Right cardiac atrium (tissue), 5 donors: ENCODE data around the gene NAA60. TPM values are rescaled to one million over a fixed set of nuclear protein-coding genes. Genes with fewer than 3 reads are reported as not detected.
A peak's percentile ranks its signal among the peaks of the same experiment; 100 is the strongest.
"Not testable (repeated sequence)": the region's sequence is repeated elsewhere in the genome, so short reads cannot be mapped to it uniquely, and the experiment has no call there.

Experiments
- ATAC-seq, 2 donors: fragments of 200-7000 bp; cut with Tn5 transposase; one replicate each; pipeline versions ENCODE4 v1.8.0 to v1.9.1; 2020; ENCODE audit warnings: moderate library complexity in 2 of 2, mild to moderate bottlenecking in 1 of 2
- DNase-seq, 3 donors: peaks; one replicate each; pipeline ENCODE4 v3.0.0-alpha.2; 2020
- H3K27ac ChIP-seq: one replicate; pipeline ENCODE4 v1.5.1; 2013; ENCODE audit warnings: mild to moderate bottlenecking, low read length, control low read depth, moderate library complexity
- H3K27me3 ChIP-seq: one replicate; pipeline ENCODE4 v1.6.1; 2013; ENCODE audit not compliant: control insufficient read depth, insufficient read depth
- H3K4me1 ChIP-seq: one replicate; pipeline ENCODE4 v1.6.1; 2013; ENCODE audit warnings: low read length; ENCODE audit not compliant: control insufficient read depth, insufficient read depth
- H3K4me3 ChIP-seq: one replicate; pipeline ENCODE4 v1.5.1; 2013; ENCODE audit warnings: low read length, control low read depth
- H3K9me3 ChIP-seq: one replicate; pipeline ENCODE4 v1.6.1; 2013; ENCODE audit warnings: low read length; ENCODE audit not compliant: control insufficient read depth
- WGBS: extraction: QIAGEN DNeasy Blood & Tissue Kit; methylation state at CpG from one replicate; pipeline ENCODE4 v1.1.7; 2013; 5-methylcytosine and 5-hydroxymethylcytosine counted together
- intact Hi-C, 4 donors: fragments of 100-400 bp; cut with DNase I; formaldehyde crosslinking; loops; one replicate each; pipeline versions ENCODE4 v1.11.0 to v1.14.0; 2022 to 2023
- polyA plus RNA-seq: library from polyadenylated mRNA; stranded (reverse); fragments of 200-250 nt; gene quantifications from one replicate; pipeline ENCODE4 v1.2.3, GENCODE V29; 2013
- total RNA-seq, 4 donors: library from RNA; stranded (reverse); fragmentation: NEBNext Ultra II Directional; extraction: Animal tissue kit (Norgen Biotek cat#: 25700); gene quantifications; one replicate each; pipeline ENCODE4 v1.2.1, GENCODE V29; 2021
- donor health status: healthy with polysubstance abuse.
- donor health status: DM: no; HTN: yes; CAD: no.
- donor health status: DM: no; HTN: no; CAD: no.
- donor health status: DM: no; HTN: yes; CAD: no; lungs with severe emphysema.
- donor health status: DM: yes; HTN: yes; CAD: no.

Gene NAA60
- total and polyA plus RNA-seq, 5 donors: 40.7 to 51.5 (median 49.8) TPM

DNA sequence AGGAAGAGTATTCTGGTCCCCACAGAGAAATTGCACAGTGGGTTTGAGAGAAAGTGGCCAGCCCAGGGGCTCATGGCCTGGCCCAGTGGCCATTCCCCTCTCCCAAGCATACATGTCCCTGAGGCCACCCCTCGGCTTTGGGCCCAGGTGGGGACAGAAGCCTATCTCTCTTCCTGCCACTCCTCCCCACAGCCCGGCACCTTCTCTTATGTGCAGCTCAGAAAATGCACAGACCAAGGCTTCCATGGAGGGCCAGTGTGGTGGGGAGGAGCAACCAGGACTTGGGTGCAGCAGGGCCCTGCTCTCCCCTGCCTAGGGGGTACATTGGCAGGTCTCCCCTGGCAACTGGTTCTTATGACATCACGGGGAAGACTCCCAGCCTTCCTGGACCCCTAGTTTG lies 51.7 kb downstream of the NAA60 start, which contains the start of gene C16orf90:
C16orf90 (minus strand) TSS at position 314 of the 400 bp plus-strand sequence; CDS start at position 246, 68 bp downstream.
- Histone ChIP-seq H3K27me3 (no peaks in the 10 kb centered on the region), H3K4me3 (no peak within 1 kb of the TSS), H3K27ac (no peak within 1 kb of the TSS), H3K4me1 (no peaks in the 10 kb centered on the region), H3K9me3 (no peaks in the 10 kb centered on the region)
- intact Hi-C loops: loop anchor here in 1 of 4 donors (10.0 kb wide), 1 partner anchor 90 kb away; the partner anchor contains the start of genes ZNF174 and ZSCAN32
- WGBS: 85% methylated on average over 3 of the region's 3 CpGs
- ATAC-seq (no peak), DNase-seq (peak in 1 of 3 donors; percentile 28)

DNA sequence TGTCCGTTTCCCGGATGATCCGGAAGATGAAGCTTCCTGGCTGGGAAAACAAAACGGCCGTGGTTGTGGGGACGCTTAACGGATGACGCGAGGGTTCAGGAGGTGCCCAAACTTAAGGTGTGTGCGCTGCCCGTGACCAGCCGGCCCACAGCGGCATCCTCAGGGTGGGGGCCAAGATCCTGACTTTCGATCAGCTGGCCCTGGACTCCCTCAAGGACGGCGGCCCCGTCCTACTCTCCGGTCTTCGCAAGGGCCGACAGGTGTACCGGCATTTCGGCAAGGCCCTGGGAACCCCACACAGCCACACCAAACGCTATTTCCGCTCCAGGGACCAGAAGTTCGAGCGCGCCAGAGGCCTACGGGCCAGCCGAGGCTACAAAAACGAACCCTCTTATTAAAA lies 52.9 kb downstream of the NAA60 start:
- Histone ChIP-seq H3K9me3 (no peaks in the 10 kb centered on the region), H3K27me3 (no peaks in the 10 kb centered on the region), H3K4me1 (no peaks in the 10 kb centered on the region), H3K4me3 (no peak overlapping the region), H3K27ac (no peak overlapping the region)
- no peak for ATAC-seq
- peak in 1 of 3 donors; percentile 22 for DNase-seq
- intact Hi-C loops: loop anchor here in 1 of 4 donors (10.0 kb wide), 1 partner anchor 92 kb away; the partner anchor contains the start of genes ZNF174 and ZSCAN32
- 95% methylated on average over 30 of the region's 30 CpGs for WGBS

DNA sequence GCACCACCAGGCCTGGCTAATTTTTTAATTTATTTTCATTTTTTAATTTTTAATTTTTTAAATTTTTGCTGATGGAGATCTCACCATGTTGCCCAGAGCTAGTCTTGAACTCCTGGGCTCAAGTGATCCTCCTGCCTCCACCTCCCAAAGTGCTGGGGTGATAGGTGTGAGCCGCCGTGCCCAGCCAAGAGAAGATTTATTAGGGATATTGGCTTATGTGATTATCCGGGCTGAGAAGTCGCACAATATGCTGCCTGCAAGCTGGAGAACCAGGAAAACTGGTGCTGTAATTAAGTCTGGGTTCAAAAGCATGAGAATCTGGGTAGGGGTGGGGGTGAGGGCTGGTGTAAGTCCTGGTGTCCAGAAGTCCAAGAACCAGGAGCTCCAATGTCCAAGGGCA lies 54.3 kb downstream of the NAA60 start:
- no peak for ATAC-seq
- intact Hi-C loops: loop anchor here in 1 of 4 donors (10.0 kb wide), 1 partner anchor 93 kb away; the partner anchor contains the start of genes ZNF174 and ZSCAN32
- Histone ChIP-seq H3K27me3 (no peaks in the 10 kb centered on the region), H3K4me3 (no peak overlapping the region), H3K4me1 (peaks cover 3% of the 10 kb centered on the region), H3K27ac (no peak overlapping the region), H3K9me3 (no peaks in the 10 kb centered on the region)
- 93% methylated on average over 4 of the region's 4 CpGs for WGBS
- no peak for DNase-seq

DNA sequence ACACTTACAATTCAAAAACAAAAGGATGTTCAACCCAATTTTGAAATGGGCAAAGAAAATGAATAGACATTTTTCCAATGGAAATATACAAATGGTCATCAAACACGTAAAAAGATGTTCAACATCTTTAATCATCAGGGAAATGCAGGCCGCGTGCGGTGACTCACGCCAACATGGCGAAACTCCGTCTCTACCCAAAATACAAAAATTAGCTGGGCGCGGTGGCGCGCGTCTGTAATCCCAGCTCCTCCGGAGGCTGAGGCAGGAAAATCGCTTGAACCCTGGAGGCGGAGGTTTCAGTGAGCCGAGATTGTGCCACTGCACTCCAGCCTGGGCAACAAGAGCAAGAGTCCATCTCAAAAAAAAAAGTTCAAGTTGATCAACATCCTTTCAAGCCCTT lies 55.5 kb downstream of the NAA60 start:
- H3K4me3 ChIP-seq: no peak overlapping the region
- no peak overlapping the region for H3K27ac ChIP-seq
- H3K4me1 ChIP-seq: peaks cover 3% of the 10 kb centered on the region
- 97% methylated on average over 16 of the region's 16 CpGs for WGBS
- ATAC-seq (no peak), DNase-seq (no peak)
- no peaks in the 10 kb centered on the region for H3K9me3 ChIP-seq
- intact Hi-C loops: loop anchor here in 1 of 4 donors (10.0 kb wide), 1 partner anchor 94 kb away; the partner anchor contains the start of genes ZNF174 and ZSCAN32
- H3K27me3 ChIP-seq: no peaks in the 10 kb centered on the region

DNA sequence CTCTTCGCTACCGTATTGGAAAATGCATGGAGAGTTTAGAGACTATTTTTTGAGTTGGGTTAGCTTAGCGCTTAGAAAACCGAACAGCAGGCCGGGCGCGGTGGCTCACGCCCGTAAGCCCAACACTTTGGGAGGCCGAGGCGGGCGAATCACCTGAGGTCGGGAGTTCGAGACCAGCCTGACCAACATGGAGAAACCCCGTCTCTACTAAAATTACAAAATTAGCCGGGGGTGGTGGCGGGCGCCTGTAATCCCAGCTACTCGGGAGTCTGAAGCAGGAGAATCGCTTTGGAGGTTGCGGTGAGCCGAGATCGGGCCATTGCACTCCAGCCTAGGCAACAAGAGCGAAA lies 57.9 kb downstream of the NAA60 start:
- H3K27ac ChIP-seq, ATAC-seq, intact Hi-C loops, H3K9me3 ChIP-seq, H3K27me3 ChIP-seq, H3K4me1 ChIP-seq, DNase-seq: not testable (repeated sequence)
- H3K4me3 ChIP-seq: peak overlapping the region; percentile 65
- WGBS: 16% methylated on average over 24 of the region's 24 CpGs

DNA sequence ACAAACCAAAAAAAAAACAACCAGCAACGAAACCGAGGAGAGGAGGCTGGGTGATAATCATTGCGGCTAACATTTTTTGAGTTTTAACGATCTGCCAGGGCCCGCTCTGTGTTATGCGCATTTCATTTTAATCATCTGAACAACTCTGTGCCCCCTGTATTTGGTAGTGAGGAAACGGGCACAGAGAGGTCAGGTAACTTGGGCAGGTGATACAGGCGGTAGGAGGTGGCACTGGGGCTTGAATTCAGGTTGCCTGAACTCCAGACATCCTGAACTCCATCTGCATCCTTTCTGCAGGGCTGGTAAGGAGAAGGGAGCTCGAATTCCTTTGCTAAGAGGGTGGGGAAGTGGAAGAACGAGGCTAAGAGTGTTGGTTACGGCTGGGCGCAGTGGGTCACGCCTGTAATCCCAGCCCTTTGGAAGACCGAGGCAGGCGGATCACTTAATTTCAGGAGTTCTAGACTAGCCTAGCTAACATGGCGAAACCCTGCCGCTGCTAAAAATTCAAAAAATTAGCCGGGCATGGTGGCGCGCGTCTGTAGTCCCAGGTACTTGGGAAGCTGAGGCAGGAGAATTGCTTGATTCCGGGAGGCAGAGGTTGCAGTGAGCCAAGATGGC lies 58.4 kb downstream of the NAA60 start:
- Histone ChIP-seq H3K4me3 (peak overlapping the region; percentile 65), H3K4me1 (peaks cover 3% of the 10 kb centered on the region), H3K9me3 (no peaks in the 10 kb centered on the region), H3K27ac (no peak overlapping the region), H3K27me3 (no peaks in the 10 kb centered on the region)
- DNase-seq: no peak
- intact Hi-C loops: no loop called here
- 82% methylated on average over 22 of the region's 22 CpGs for WGBS
- ATAC-seq: no peak

DNA sequence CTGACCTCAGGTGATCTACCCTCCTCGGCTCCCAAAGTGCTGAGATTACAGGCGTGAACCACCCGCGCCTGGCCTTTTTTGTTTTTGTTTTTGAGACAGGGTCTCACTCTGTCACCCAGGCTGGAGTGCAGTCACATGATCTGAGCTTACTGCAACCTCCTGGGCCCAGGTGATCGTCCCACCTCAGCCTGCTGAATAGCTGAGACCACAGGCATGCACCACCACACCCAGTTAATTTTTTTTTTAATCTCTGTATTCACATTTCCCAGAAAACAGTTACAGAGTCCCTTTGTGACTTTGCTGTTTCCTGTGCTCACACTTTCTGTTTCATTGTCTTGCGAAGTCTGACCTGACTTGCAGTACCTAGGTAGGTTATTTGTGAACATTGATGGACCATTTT lies 60.0 kb downstream of the NAA60 start:
- 80% methylated on average over 6 of the region's 6 CpGs for WGBS
- intact Hi-C loops: no loop called here
- ATAC-seq (no peak), DNase-seq (no peak)
- H3K4me1 ChIP-seq: peaks cover 3% of the 10 kb centered on the region
- H3K27ac ChIP-seq: no peak overlapping the region
- H3K4me3 ChIP-seq: no peak overlapping the region
- no peaks in the 10 kb centered on the region for H3K27me3 ChIP-seq
- no peaks in the 10 kb centered on the region for H3K9me3 ChIP-seq

DNA sequence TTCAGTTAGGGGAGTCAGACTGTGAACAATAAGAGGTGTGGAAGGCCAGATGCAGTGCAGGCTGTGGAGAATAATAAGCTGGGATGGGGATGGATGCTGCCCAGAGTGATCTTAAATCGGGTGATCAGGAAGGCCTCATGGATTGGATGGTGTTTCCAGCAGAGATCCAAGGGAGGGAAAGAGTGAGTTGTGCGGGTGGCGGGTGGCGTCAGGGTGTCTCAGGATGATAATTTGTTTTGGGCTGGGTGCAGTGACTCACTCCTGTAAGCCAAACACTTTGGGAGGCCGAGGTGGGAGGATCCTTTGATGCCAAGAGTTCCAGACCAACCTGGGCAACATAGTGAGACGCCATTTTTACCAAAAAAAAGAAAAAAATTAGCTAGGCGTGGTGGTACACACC lies 65.3 kb downstream of the NAA60 start:
- intact Hi-C loops: no loop called here
- WGBS: 95% methylated on average over 7 of the region's 7 CpGs
- Histone ChIP-seq H3K4me3 (no peak overlapping the region), H3K27ac (no peak overlapping the region), H3K9me3 (no peaks in the 10 kb centered on the region), H3K27me3 (no peaks in the 10 kb centered on the region), H3K4me1 (no peaks in the 10 kb centered on the region)
- no peak for ATAC-seq
- DNase-seq: no peak

DNA sequence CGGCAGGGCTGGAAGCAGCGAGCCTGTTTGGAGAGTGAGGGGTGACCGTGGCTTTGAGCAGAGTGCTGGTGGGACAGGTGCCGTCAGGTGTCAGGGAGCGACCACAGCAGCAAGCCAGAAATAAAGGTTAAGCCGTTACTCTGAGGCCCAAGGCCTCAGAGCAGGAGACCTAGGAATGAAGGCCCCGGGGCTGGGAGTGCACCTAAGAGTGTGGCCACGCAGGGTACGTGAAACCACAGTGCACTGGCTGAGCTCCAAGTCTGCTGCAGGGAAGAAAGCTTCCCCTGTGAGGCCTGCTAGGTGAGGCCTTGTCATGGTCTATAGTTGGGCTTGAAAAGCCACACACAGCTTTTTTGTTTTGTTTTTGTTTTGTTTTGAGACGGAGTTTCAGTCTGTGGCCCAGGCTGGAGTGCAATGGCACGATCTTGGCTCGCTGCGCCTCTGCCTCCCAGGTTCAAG lies 66.0 kb downstream of the NAA60 start:
- no peak overlapping the region for H3K4me3 ChIP-seq
- H3K27ac ChIP-seq: no peak overlapping the region
- WGBS: 88% methylated on average over 13 of the region's 13 CpGs
- peak in 1 of 2 donors; percentile 32 for ATAC-seq
- DNase-seq: no peak
- H3K4me1 ChIP-seq: no peaks in the 10 kb centered on the region
- intact Hi-C loops: no loop called here
- H3K27me3 ChIP-seq: no peaks in the 10 kb centered on the region
- H3K9me3 ChIP-seq: no peaks in the 10 kb centered on the region

DNA sequence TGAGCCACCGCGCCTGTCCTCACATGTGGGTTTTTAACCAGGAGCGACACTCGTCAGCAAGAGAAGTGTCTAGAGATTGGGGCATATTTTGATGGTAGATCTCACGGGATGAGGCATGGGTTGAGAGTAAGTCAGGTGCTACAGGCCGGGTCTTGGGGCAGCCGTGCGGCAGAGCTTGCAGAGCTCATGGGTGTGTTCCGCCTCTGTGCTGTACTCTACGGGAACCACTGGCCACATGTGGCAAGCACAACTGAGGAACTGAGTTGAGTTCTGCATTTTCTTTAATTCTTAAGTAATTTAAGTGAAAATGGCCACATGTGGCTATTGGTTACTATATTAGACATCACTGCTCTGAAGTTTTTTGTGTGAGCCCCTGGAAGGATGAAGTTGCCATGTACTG lies 66.9 kb downstream of the NAA60 start:
- H3K9me3 ChIP-seq: no peaks in the 10 kb centered on the region
- no peak for ATAC-seq

DNA sequence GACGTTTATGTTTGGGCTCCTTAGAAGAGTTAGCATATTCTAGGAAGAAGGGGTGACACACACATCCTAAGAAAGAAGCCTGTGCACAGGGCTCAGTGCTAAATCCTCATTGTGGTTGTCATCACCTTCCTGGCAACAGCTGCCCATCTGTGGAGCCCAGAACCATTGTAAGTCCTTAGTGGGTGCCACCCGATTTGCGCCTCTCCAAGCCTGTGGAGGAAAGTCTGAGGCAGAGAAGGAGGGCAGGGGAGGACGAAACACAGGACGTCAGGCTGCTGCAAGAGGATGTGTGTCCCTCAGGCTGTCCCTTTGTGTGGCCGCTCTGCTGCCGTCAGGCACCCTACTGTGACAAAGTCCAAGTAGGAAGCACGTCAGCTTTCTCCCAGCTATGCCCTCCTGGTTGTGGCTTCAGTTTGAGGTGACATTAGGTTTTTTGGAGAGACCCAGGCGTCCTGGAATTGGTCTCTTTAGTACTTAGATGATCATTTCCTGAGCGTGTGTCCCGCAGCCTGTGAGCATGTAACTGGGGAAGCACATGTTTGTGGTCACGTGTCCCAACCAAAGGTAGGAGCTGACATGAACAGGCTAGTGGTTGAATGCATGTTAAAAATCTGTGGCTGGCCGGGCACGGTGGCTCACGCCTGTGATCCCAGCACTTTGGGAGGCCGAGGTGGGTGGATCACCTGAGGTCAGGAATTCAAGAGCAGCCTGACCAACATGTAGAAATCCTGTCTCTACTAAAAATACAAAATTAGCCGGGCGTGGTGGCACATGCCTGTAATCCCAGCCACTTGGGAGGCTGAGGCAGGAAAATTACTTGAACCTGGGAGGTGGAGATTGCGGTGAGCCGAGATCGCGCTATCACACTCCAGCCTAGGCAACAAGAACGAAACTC lies 68.1 kb downstream of the NAA60 start:
- intact Hi-C loops: no loop called here
- Histone ChIP-seq H3K27ac (no peak overlapping the region), H3K4me1 (no peaks in the 10 kb centered on the region), H3K27me3 (no peaks in the 10 kb centered on the region), H3K4me3 (no peak overlapping the region), H3K9me3 (no peaks in the 10 kb centered on the region)
- no peak for ATAC-seq
- WGBS: 94% methylated on average over 23 of the region's 23 CpGs
- no peak for DNase-seq

More for the DNA sequence above, 66.9 kb downstream of the NAA60 start:
- no peaks in the 10 kb centered on the region for H3K4me1 ChIP-seq
- H3K27me3 ChIP-seq: no peaks in the 10 kb centered on the region
- DNase-seq: no peak
- intact Hi-C loops: no loop called here
- no peak overlapping the region for H3K27ac ChIP-seq
- WGBS: 95% methylated on average over 10 of the region's 10 CpGs
- H3K4me3 ChIP-seq: no peak overlapping the region
